HG03457 (cell line): Measurements from ENCODE around the gene TRIP11.
A peak's percentile ranks its signal among the peaks of the same experiment; 100 is the strongest.
"Not testable (repeated sequence)": the region's sequence is repeated elsewhere in the genome, so short reads cannot be mapped to it uniquely, and the experiment has no call there.

Experiments used
- ATAC-seq: cut with Tn5 transposase; IDR thresholded peaks from one replicate; pipeline ENCODE4 v1.9.1; 2021; ENCODE audit warnings: moderate number of reproducible peaks; ENCODE audit not compliant: unreplicated experiment

The TRIP11 gene

GRCh38 chr14:92039719-92040430 lies at the start of gene TRIP11:
Gene TRIP11, minus strand, starts transcription at chr14:92040059. Its CDS starts 374 bp downstream, at chr14:92039685.
- ATAC-seq = peak; percentile 95

- no peak for ATAC-seq
These were observed 48.6 kb upstream of the TRIP11 start for GRCh38 chr14:92088494-92088893.

GRCh38 chr14:92074555-92074954 lies 34.7 kb upstream of the TRIP11 start:
- ATAC-seq = no peak

- no peak for ATAC-seq
These were observed 18.4 kb upstream of the TRIP11 start for GRCh38 chr14:92058006-92058917.

GRCh38 chr14:92049781-92050180 lies 9.9 kb upstream of the TRIP11 start:
- ATAC-seq = no peak

- ATAC-seq = not testable (repeated sequence)
These were observed 9.4 kb upstream of the TRIP11 start for GRCh38 chr14:92049221-92049620.

GRCh38 chr14:92045904-92046303 lies 6.0 kb upstream of the TRIP11 start:
- ATAC-seq = not testable (repeated sequence)

GRCh38 chr14:92041766-92042165 lies 1.9 kb upstream of the TRIP11 start:
- ATAC-seq = not testable (repeated sequence)

- no peak for ATAC-seq
These were observed 1.3 kb upstream of the TRIP11 start for GRCh38 chr14:92041203-92041602.

GRCh38 chr14:92040431-92041051 lies 682 bp upstream of the TRIP11 start:
- peak; percentile 20 for ATAC-seq

GRCh38 chr14:92039063-92039718 lies 668 bp downstream of the TRIP11 start:
- peak; percentile 14 for ATAC-seq

GRCh38 chr14:92037989-92038388 lies 1.9 kb downstream of the TRIP11 start:
- ATAC-seq = no peak

GRCh38 chr14:92035890-92036289 lies 4.0 kb downstream of the TRIP11 start:
- no peak for ATAC-seq

GRCh38 chr14:92033906-92034687 lies 5.8 kb downstream of the TRIP11 start:
- no peak for ATAC-seq

- ATAC-seq = no peak
These were observed 6.4 kb downstream of the TRIP11 start for GRCh38 chr14:92033433-92033832.

GRCh38 chr14:92026548-92027190 lies 13.2 kb downstream of the TRIP11 start:
- no peak for ATAC-seq

- ATAC-seq = no peak
These were observed 17.8 kb downstream of the TRIP11 start for GRCh38 chr14:92022036-92022435.

- ATAC-seq = no peak
These were observed 18.3 kb downstream of the TRIP11 start for GRCh38 chr14:92021523-92021922.

GRCh38 chr14:92014040-92014439 lies 25.8 kb downstream of the TRIP11 start:
- no peak for ATAC-seq
